ENCODE results near the gene EPG5.

EPG5 gene

DNA sequence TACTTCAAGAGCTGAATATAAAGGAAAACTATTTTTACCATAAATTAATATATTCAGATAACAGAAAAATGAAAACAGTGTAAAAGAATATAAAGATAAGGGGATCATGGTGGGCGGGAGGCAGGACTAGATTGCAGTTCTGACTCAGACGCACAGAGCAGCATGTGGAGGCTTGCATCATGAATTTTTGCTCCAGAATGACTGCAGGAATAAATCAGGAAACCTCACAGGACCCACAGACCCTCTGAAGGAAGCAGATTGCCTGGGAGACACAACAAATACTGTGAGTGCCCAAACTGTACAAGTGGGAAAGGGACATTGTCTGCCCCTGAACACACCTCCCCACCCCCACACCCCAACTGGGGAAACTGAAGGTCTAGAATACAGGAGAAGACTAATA lies 160.9 kb downstream of the EPG5 start:
- DNase-seq (ENCODE audit: low read depth): no peak

- DNase-seq (ENCODE audit: low read depth): no peak
Measured at GRCh38 chr18:45805551-45805950, 161.6 kb downstream of the EPG5 start.

GRCh38 chr18:45802814-45803492 lies 164.2 kb downstream of the EPG5 start:
- DNase-seq (ENCODE audit: low read depth): no peak

DNA sequence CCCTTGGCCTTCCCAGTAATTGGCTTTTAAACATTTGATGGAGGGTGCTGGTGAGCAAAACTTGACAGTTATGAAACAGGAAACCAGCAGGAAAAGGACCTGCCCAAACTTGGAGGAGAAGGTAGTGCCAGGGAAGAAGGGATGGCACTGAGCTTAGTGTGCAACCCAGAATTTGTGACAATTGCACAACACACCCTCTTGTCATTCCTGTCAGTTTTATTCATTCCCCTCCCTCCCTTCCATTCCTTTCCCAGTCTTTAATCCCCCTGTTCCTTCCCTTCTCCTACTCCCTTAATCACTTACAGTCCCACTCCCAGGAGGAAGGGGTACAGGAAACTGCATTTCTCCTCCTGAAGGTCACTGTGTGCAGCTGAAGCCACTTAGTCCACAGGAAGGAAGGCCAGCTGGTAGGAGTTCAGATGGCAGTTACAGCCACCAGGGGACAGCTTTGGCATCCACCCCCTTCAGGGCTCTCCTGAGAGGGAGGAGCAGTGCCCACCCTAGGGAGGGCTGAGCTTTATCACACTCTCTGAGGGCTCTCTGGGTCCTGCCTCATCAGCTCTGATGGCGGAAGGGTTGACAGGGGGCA lies 165.6 kb downstream of the EPG5 start:
- DNase-seq (ENCODE audit: low read depth): no peak
